HepG2 (cell line): ENCODE data around the gene CDK12. TPM values are rescaled to one million over a fixed set of nuclear protein-coding genes. Genes with fewer than 3 reads are reported as not detected.
A peak's percentile ranks its signal among the peaks of the same experiment; 100 is the strongest.

Experiments
- ATAC-seq: fragments of 200-7000 bp; cut with Tn5 transposase; 3 replicates; pipeline ENCODE4 v1.9.1; 2020; ENCODE audit warnings: mild to moderate bottlenecking, moderate library complexity
- BruUV-seq: library from RNA; stranded (reverse); fragments of 400-500 nt; replicated peaks from 2 replicates; lab custom pipeline; 2021; lab: Mats Ljungman, UMichigan
- CTCF ChIA-PET: fragments of 300-600 bp; formaldehyde crosslinking; extraction: SDS; loops from one replicate; lab custom pipeline; 2021; ENCODE audit warnings: low total read pairs, inconsistent platforms, low intra/inter-chr PET ratio; lab: Yijun Ruan, JAX
- POLR2A ChIA-PET: fragments of 350-600 bp; sonication (Branson Sonifier 250); formaldehyde crosslinking; loops from one replicate; lab custom pipeline; 2020; ENCODE audit warnings: antibody characterized with exemption, inconsistent platforms; lab: Yijun Ruan, JAX
- DNase-seq: peaks from one replicate; pipeline ENCODE4 v3.0.0-alpha.2; 2015; ENCODE audit warnings: low spot score
- FAIRE-seq: peaks from 3 replicates; lab custom pipeline; 2011; peaks lifted over from hg19 to GRCh38; lab: Jason Lieb, UNC
- H2AFZ ChIP-seq: one replicate; pipeline ENCODE4 v1.6.1; 2011; ENCODE audit warnings: low read length, inconsistent platforms
- H3K27ac ChIP-seq: fragments of 300-600 bp; 3 replicates; pipeline ENCODE4 v1.8.0; 2011; ENCODE audit warnings: mixed run types, mild to moderate bottlenecking, mixed read lengths, low read length, inconsistent platforms; ENCODE audit not compliant: insufficient read depth; ENCODE audit errors: extremely low read length
- H3K27me3 ChIP-seq, 2 experiments: fragments of 200-600 bp in 1 of 2; 2 replicates in 1 of 2; 3 replicates in 1 of 2; pipeline versions ENCODE4 v1.6.0 to v1.8.0; 2011; ENCODE audit warnings: low read length in 2 of 2, mild to moderate bottlenecking in 2 of 2, moderate library complexity in 2 of 2, inconsistent platforms in 1 of 2; ENCODE audit not compliant: insufficient read depth in 2 of 2, control insufficient read depth in 1 of 2
- H3K36me3 ChIP-seq, 2 experiments: fragments of 200-600 bp in 1 of 2; replicated peaks in 1 of 2; 2 replicates in 1 of 2; 3 replicates in 1 of 2; pipeline versions ENCODE4 v1.5.1 to v1.8.0; 2011; ENCODE audit warnings: low read length in 2 of 2, inconsistent platforms in 1 of 2; ENCODE audit not compliant: insufficient read depth in 2 of 2, control insufficient read depth in 1 of 2
- H3K4me1 ChIP-seq: 2 replicates; pipeline ENCODE4 v1.5.1; 2012; ENCODE audit warnings: low read length, inconsistent platforms; ENCODE audit not compliant: insufficient read depth
- H3K4me2 ChIP-seq: 2 replicates; pipeline ENCODE4 v1.6.0; 2011; ENCODE audit warnings: low read depth, low read length, inconsistent platforms
- H3K4me3 ChIP-seq, 3 experiments: fragments of 200-600 bp in 1 of 3; sonication (generic), shearing (Covaris generic) in 1 of 3; replicated peaks in 1 of 3; 2 replicates each; pipeline ENCODE4 v1.5.1; 2011 to 2016; ENCODE audit warnings: low read length in 3 of 3, inconsistent platforms in 2 of 3, low read depth in 2 of 3, mild to moderate bottlenecking in 2 of 3, control low read depth in 1 of 3, mixed read lengths in 1 of 3; ENCODE audit not compliant: insufficient read depth in 1 of 3
- H3K79me2 ChIP-seq: one replicate; pipeline ENCODE4 v1.6.1; 2011; ENCODE audit warnings: low read length, inconsistent platforms; ENCODE audit not compliant: insufficient read depth
- H3K9ac ChIP-seq: 2 replicates; pipeline ENCODE4 v1.6.0; 2011; ENCODE audit warnings: mild to moderate bottlenecking, low read depth, low read length, inconsistent platforms; ENCODE audit not compliant: insufficient read depth
- H3K9me3 ChIP-seq: 2 replicates; pipeline ENCODE4 v1.5.1; 2012; ENCODE audit warnings: mild to moderate bottlenecking, low read length
- H4K20me1 ChIP-seq: 2 replicates; pipeline ENCODE4 v1.6.0; 2011; ENCODE audit warnings: inconsistent platforms, mild to moderate bottlenecking, low read length, moderate library complexity; ENCODE audit not compliant: insufficient read depth
- ADNP ChIP-seq: sonication (generic); formaldehyde crosslinking; IDR thresholded peaks from 2 replicates; pipeline ENCODE4 v1.4.0; 2020; ENCODE audit warnings: missing genetic modification reagents
- CEBPB ChIP-seq: IDR thresholded peaks from 2 replicates; pipeline ENCODE4 v1.6.1; 2011; ENCODE audit warnings: low read depth, low read length, improper control_type of control experiment, borderline replicate concordance
- CREB1 ChIP-seq, 2 experiments: fragments of 450-650 bp in 1 of 2; IDR thresholded peaks; 2 replicates each; pipeline ENCODE4 v1.6.1; 2016 to 2017; ENCODE audit warnings: control low read depth in 1 of 2, mild to moderate bottlenecking in 1 of 2, missing compliant biosample characterization in 1 of 2, missing genetic modification characterization in 1 of 2
- EP300 ChIP-seq, 3 experiments: sonication (generic) in 1 of 3; formaldehyde crosslinking in 1 of 3; IDR thresholded peaks; 2 replicates each; pipeline versions ENCODE4 v1.5.1 to v1.6.1; 2011 to 2020; ENCODE audit warnings: low read depth in 2 of 3, low read length in 2 of 3, borderline replicate concordance in 1 of 3, improper control_type of control experiment in 1 of 3, mild to moderate bottlenecking in 1 of 3, missing genetic modification reagents in 1 of 3, moderate library complexity in 1 of 3
- ERF ChIP-seq: IDR thresholded peaks from 2 replicates; pipeline ENCODE4 v1.6.1; 2018; ENCODE audit warnings: missing biosample characterization, missing genetic modification reagents
- FOXP1 ChIP-seq, 2 experiments: fragments of 450-650 bp in 1 of 2; IDR thresholded peaks; 2 replicates each; pipeline ENCODE4 v1.6.1; 2017 to 2018; ENCODE audit warnings: antibody characterized with exemption in 1 of 2
- LRRFIP1 ChIP-seq: sonication (generic); formaldehyde crosslinking; conservative IDR thresholded peaks from 2 replicates; pipeline ENCODE4 v1.4.0; 2020; ENCODE audit warnings: missing genetic modification reagents
- NR2C2 ChIP-seq: sonication (generic); formaldehyde crosslinking; IDR thresholded peaks from 2 replicates; pipeline ENCODE4 v1.4.0; 2020; ENCODE audit warnings: missing genetic modification reagents, mild to moderate bottlenecking, moderate library complexity, borderline replicate concordance
- POLR2A ChIP-seq, 2 experiments: IDR thresholded peaks; 2 replicates each; pipeline ENCODE4 v1.6.1; 2011; ENCODE audit warnings: low read depth in 2 of 2, low read length in 2 of 2, mild to moderate bottlenecking in 1 of 2, moderate library complexity in 1 of 2; ENCODE audit not compliant: insufficient read depth in 1 of 2
- SATB2 ChIP-seq: sonication (generic); formaldehyde crosslinking; IDR thresholded peaks from 2 replicates; pipeline ENCODE4 v1.5.0; 2020; ENCODE audit warnings: missing genetic modification reagents
- SMYD3 ChIP-seq: sonication (generic); formaldehyde crosslinking; IDR thresholded peaks from 2 replicates; pipeline ENCODE4 v1.8.1; 2023; ENCODE audit warnings: mild to moderate bottlenecking, missing genetic modification reagents
- TBP ChIP-seq: sonication (generic); formaldehyde crosslinking; IDR thresholded peaks from 2 replicates; pipeline ENCODE4 v1.5.0; 2020; ENCODE audit warnings: missing genetic modification reagents
- YY1 ChIP-seq: IDR thresholded peaks from 2 replicates; pipeline ENCODE4 v1.6.1; 2011; ENCODE audit warnings: low read length, low read depth, moderate library complexity, mild to moderate bottlenecking; ENCODE audit not compliant: insufficient read depth, insufficient replicate concordance
- ZNF282 ChIP-seq: fragments of 450-650 bp; IDR thresholded peaks from 2 replicates; pipeline ENCODE4 v1.6.1; 2018; ENCODE audit not compliant: partially characterized antibody
- ZNF431 ChIP-seq: sonication (generic); formaldehyde crosslinking; IDR thresholded peaks from 2 replicates; pipeline ENCODE4 v1.9.0; 2022; ENCODE audit warnings: missing genetic modification reagents, low read depth, mild to moderate bottlenecking, borderline replicate concordance
- ZZZ3 ChIP-seq: sonication (generic); formaldehyde crosslinking; IDR thresholded peaks from 2 replicates; pipeline ENCODE4 v1.4.0; 2020; ENCODE audit warnings: missing genetic modification reagents, mild to moderate bottlenecking, borderline replicate concordance
- WGBS: methylation state at CpG from one replicate; pipeline ENCODE4 v1.1.6; 2017; ENCODE audit warnings: low lambda C conversion rate; 5-methylcytosine and 5-hydroxymethylcytosine counted together
- in situ Hi-C: cut with HindIII; loops from 2 replicates; pipeline ENCODE4 v1.10.0; 2017; ENCODE audit warnings: low pct_unique_long_range_greater_than_20kb; ENCODE audit not compliant: extremely low pct_ligation_motif_present
- intact Hi-C: fragments of 100-400 bp; cut with micrococcal nuclease; formaldehyde crosslinking; loops from one replicate; pipeline ENCODE4 v1.10.0; 2022; ENCODE audit not compliant: unreplicated experiment
- polyA plus RNA-seq, 8 experiments: library from polyadenylated mRNA; depleted of rRNA in 3 of 8; stranded (reverse) in 7 of 8; unstranded in 1 of 8; fragments of >200 nt; fragmentation: Illumina TruSeq in 4 of 8; extraction: Trizol in 4 of 8; gene quantifications; 2 replicates each; pipeline versions ENCODE4 v1.2.1 to v1.2.3, GENCODE V29; 2011 to 2016; ENCODE audit warnings: low read depth in 4 of 8, missing spikeins in 1 of 8, mixed read lengths in 1 of 8; ENCODE audit not compliant: insufficient read depth in 1 of 8
- total RNA-seq, 5 experiments: library from RNA; depleted of rRNA; stranded (reverse); fragments of >200 nt; fragmentation: Illumina TruSeq; extraction: Trizol; gene quantifications; 2 replicates each; pipeline ENCODE4 v1.2.3, GENCODE V29; 2016; ENCODE audit warnings: low read depth in 1 of 5
- TF ChIP-seq, protein P1 (sequence below): IDR thresholded peaks from 2 replicates; pipeline ENCODE4 v1.6.1; 2018; ENCODE audit warnings: missing genetic modification reagents

The CDK12 gene
- total and polyA plus RNA-seq, 2 of the 13 experiments (the other 11 are each of a cell fraction or from before 2014, with no cell fraction given): 24.0 to 88.6 TPM

GRCh38 chr17:39450847-39451581, 10.3 kb upstream of the CDK12 start, which contains the start of gene MED1:
MED1 (minus strand) TSS chr17:39451263; CDS start chr17:39451062, 201 bp downstream.
- POLR2A ChIA-PET: interaction anchor here (0.6 to 7.8 kb wide), 16 partner anchors 9 to 841 kb away, joined by 3 to 302 read pairs (median 6); partner anchors contain the start of genes CDK12, FBXL20, LASP1 and PSMD3
- TF ChIP-seq NR2C2 (CRISPR knock-in tag): peak; percentile 32; the same call in 1 of the 2 replicates
- TF ChIP-seq ZNF282: no peak
- TF ChIP-seq, protein P1, sequence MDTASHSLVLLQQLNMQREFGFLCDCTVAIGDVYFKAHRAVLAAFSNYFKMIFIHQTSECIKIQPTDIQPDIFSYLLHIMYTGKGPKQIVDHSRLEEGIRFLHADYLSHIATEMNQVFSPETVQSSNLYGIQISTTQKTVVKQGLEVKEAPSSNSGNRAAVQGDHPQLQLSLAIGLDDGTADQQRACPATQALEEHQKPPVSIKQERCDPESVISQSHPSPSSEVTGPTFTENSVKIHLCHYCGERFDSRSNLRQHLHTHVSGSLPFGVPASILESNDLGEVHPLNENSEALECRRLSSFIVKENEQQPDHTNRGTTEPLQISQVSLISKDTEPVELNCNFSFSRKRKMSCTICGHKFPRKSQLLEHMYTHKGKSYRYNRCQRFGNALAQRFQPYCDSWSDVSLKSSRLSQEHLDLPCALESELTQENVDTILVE (CRISPR knock-in tag): peak; percentile 74
- 0 out of 4 replicates have a peak, but pooled peaks of 1 of the 2 experiments have one; percentile 36 for TF ChIP-seq EP300 (IDR thresholded peaks at IDR 0.05; ENCODE audit: low read depth in 2 of 2, low read length in 2 of 2)
- no peak for TF ChIP-seq EP300 (CRISPR knock-in tag; IDR thresholded peaks at IDR 0.05; ENCODE audit: borderline replicate concordance)
- TF ChIP-seq ERF (CRISPR knock-in tag): no peak
- peak; percentile 77; the same call in 1 of the 2 replicates for TF ChIP-seq CEBPB
- no peak for TF ChIP-seq TBP (CRISPR knock-in tag)
- 0 out of 2 replicates have a peak, but pooled peaks have one; percentile 64 for TF ChIP-seq SATB2 (CRISPR knock-in tag)
- no peak for TF ChIP-seq SMYD3 (CRISPR knock-in tag)
- TF ChIP-seq ZNF431: 0 out of 2 replicates have a peak, but pooled peaks have one; percentile 69
- TF ChIP-seq ADNP (CRISPR knock-in tag): no peak
- TF ChIP-seq FOXP1 (IDR thresholded peaks at IDR 0.05): no peak
- 0 out of 2 replicates have a peak, but pooled peaks have one; percentile 35 for TF ChIP-seq FOXP1 (CRISPR knock-in tag; IDR thresholded peaks at IDR 0.05)
- no peak for TF ChIP-seq CREB1 (IDR thresholded peaks at IDR 0.05)
- peak; percentile 40; the same call in 1 of the 2 replicates for TF ChIP-seq CREB1 (CRISPR knock-in tag; IDR thresholded peaks at IDR 0.05)
- no peak for TF ChIP-seq LRRFIP1
- peak; percentile 69; the same call in 1 of the 2 replicates for TF ChIP-seq ZZZ3 (CRISPR knock-in tag)
- TF ChIP-seq POLR2A (IDR thresholded peaks at IDR 0.05; ENCODE audit: insufficient read depth in 1 of 2, low read depth in 2 of 2, low read length in 2 of 2): peak; percentile 81 to 94
- TF ChIP-seq YY1: peak; percentile 98

More at GRCh38 chr17:39450847-39451581, 10.3 kb upstream of the CDK12 start, which contains the start of gene MED1:
- H3K4me1 ChIP-seq: peaks cover 65% of the 10 kb centered on the region
- CTCF ChIA-PET: no interaction called here
- peak within 1 kb of the TSS; percentile 92 to 98 (median 92) for H3K4me3 ChIP-seq
- peaks cover 43% of the 10 kb centered on the region for H3K79me2 ChIP-seq
- H3K36me3 ChIP-seq: peaks cover 1 to 12% of the 10 kb centered on the region in 2 experiments; a peak in 4 of 5 replicates
- DNase-seq (peak; percentile 99), ATAC-seq (peak; percentile 79), FAIRE-seq (peak; percentile 96)
- peaks cover 10% of the 10 kb centered on the region; the same call in 1 of the 2 replicates for H4K20me1 ChIP-seq
- H2AFZ ChIP-seq: peak within 1 kb of the TSS; percentile 77
- H3K27me3 ChIP-seq: no peaks in the 10 kb centered on the region; a peak in 1 of 5 replicates
- no TSS peak for BruUV-seq
- H3K4me2 ChIP-seq: peak within 1 kb of the TSS; percentile 76
- no peaks in the 10 kb centered on the region for H3K9me3 ChIP-seq
- in situ Hi-C loops: no loop called here
- WGBS: 1% methylated on average over 36 of the region's 37 CpGs
- peak within 1 kb of the TSS; percentile 96 for H3K9ac ChIP-seq
- intact Hi-C loops: loop anchor here (2.0 kb wide), 1 partner anchor 14 kb away; no protein-coding TSS in a partner anchor
- peak within 1 kb of the TSS; percentile 94 for H3K27ac ChIP-seq
